D341Med (cell line): ENCODE results near the gene UBE2D2.

Source experiments
- DNase-seq: peaks from one replicate; pipeline ENCODE4 v3.0.0; 2012; ENCODE audit warnings: low spot score

The UBE2D2 gene

GRCh38 chr5:139676951-139677735, 116.0 kb downstream of the UBE2D2 start:
- DNase-seq: no peak
